HG02798 (cell line): ENCODE measurements around the gene LIMS2.

Experiments
- ATAC-seq: cut with Tn5 transposase; IDR thresholded peaks from one replicate; pipeline ENCODE4 v1.9.1; 2021; ENCODE audit warnings: mild to moderate bottlenecking; ENCODE audit not compliant: unreplicated experiment, poor library complexity

The LIMS2 gene

GRCh38 chr2:127701651-127702394, 26.5 kb upstream of the LIMS2 start:
- peak; percentile 52 for ATAC-seq

- peak; percentile 78 for ATAC-seq
These were observed 25.9 kb upstream of the LIMS2 start, which contains the start of gene SFT2D3 for GRCh38 chr2:127701193-127701650. Gene SFT2D3, plus strand, starts transcription at chr2:127701497. Its CDS starts 32 bp downstream, at chr2:127701529.

GRCh38 chr2:127700527-127701192, 25.3 kb upstream of the LIMS2 start:
- ATAC-seq = peak; percentile 57

GRCh38 chr2:127698553-127699355, 23.4 kb upstream of the LIMS2 start:
- ATAC-seq = no peak

GRCh38 chr2:127697482-127698180, 22.3 kb upstream of the LIMS2 start:
- ATAC-seq = no peak

- no peak for ATAC-seq
These were observed 20.5 kb upstream of the LIMS2 start for GRCh38 chr2:127695491-127696472.

- no peak for ATAC-seq
These were observed 19.7 kb upstream of the LIMS2 start for GRCh38 chr2:127694986-127695385.

- no peak for ATAC-seq
These were observed 15.4 kb upstream of the LIMS2 start for GRCh38 chr2:127690696-127691095.

- ATAC-seq = no peak
These were observed 13.1 kb upstream of the LIMS2 start for GRCh38 chr2:127688405-127688804.

- ATAC-seq = no peak
These were observed 10.2 kb upstream of the LIMS2 start for GRCh38 chr2:127685410-127686080.

- no peak for ATAC-seq
These were observed 8.4 kb upstream of the LIMS2 start for GRCh38 chr2:127683757-127684156.

- no peak for ATAC-seq
These were observed 7.7 kb upstream of the LIMS2 start for GRCh38 chr2:127683056-127683455.

GRCh38 chr2:127681976-127682857, 6.9 kb upstream of the LIMS2 start:
- no peak for ATAC-seq

GRCh38 chr2:127681288-127681804, 6.0 kb upstream of the LIMS2 start:
- ATAC-seq = no peak

GRCh38 chr2:127680706-127681287, 5.5 kb upstream of the LIMS2 start:
- ATAC-seq = no peak

GRCh38 chr2:127679680-127680361, 4.5 kb upstream of the LIMS2 start:
- ATAC-seq = no peak
